Brain microvascular endothelial cell (primary cell): Measurements from ENCODE around the gene AIF1.

Experiments
- DNase-seq: peaks from one replicate; pipeline ENCODE4 v3.0.0-alpha.2; 2020
- H3K27ac ChIP-seq: fragments of 250-450 bp; sonication (Bioruptor Pico); 2 replicates; pipeline ENCODE4 v1.5.1; 2020; ENCODE audit warnings: mild to moderate bottlenecking, moderate library complexity
- H3K27me3 ChIP-seq: fragments of 250-450 bp; sonication (Bioruptor Pico); replicated peaks from 2 replicates; pipeline ENCODE4 v1.5.1; 2020; ENCODE audit warnings: mild to moderate bottlenecking
- H3K36me3 ChIP-seq: fragments of 250-450 bp; sonication (Bioruptor Pico); replicated peaks from 2 replicates; pipeline ENCODE4 v1.5.1; 2020; ENCODE audit warnings: mild to moderate bottlenecking
- H3K4me3 ChIP-seq: 2 replicates; pipeline ENCODE4 v1.5.1; 2011; ENCODE audit warnings: low read depth, mild to moderate bottlenecking, control low read depth, low read length, moderate library complexity
- in situ Hi-C: cut with HindIII; loops from 2 replicates; pipeline ENCODE4 v1.10.0; 2017; ENCODE audit warnings: low sequenced_read_pairs, low pct_ligation_motif_present
- TF ChIP-seq, protein P1 (sequence below): IDR thresholded peaks from 2 replicates; pipeline ENCODE4 v1.5.1; 2011; ENCODE audit warnings: low read depth, mild to moderate bottlenecking, moderate library complexity, low read length, control low read depth, inconsistent platforms; ENCODE audit errors: missing control alignments

The AIF1 gene

DNA sequence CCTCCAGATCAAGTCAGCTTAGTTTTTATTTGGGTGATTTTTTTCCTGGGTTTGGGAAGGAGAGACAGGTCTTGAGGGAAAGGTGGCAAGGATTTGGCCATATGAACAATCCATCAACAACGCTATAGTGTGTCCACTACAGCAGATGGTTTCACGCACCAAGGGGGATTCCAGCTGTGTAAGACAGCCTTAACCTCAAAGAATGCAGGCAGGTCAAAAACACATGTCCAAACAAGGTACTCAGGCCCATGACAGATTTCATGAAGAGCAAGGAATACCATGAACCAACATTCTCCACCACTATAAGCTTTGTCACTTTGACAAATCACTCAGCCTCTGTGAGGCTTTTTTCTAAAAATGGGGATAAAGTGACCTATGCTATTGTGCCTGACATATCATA lies 2.0 kb downstream of the AIF1 start:
- TF ChIP-seq, protein P1, sequence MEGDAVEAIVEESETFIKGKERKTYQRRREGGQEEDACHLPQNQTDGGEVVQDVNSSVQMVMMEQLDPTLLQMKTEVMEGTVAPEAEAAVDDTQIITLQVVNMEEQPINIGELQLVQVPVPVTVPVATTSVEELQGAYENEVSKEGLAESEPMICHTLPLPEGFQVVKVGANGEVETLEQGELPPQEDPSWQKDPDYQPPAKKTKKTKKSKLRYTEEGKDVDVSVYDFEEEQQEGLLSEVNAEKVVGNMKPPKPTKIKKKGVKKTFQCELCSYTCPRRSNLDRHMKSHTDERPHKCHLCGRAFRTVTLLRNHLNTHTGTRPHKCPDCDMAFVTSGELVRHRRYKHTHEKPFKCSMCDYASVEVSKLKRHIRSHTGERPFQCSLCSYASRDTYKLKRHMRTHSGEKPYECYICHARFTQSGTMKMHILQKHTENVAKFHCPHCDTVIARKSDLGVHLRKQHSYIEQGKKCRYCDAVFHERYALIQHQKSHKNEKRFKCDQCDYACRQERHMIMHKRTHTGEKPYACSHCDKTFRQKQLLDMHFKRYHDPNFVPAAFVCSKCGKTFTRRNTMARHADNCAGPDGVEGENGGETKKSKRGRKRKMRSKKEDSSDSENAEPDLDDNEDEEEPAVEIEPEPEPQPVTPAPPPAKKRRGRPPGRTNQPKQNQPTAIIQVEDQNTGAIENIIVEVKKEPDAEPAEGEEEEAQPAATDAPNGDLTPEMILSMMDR: no peak
- Histone ChIP-seq H3K4me3 (no peak overlapping the region), H3K27me3 (no peaks in the 10 kb centered on the region), H3K36me3 (no peaks in the 10 kb centered on the region), H3K27ac (no peak overlapping the region)
- in situ Hi-C loops: no loop called here
- DNase-seq: no peak

DNA sequence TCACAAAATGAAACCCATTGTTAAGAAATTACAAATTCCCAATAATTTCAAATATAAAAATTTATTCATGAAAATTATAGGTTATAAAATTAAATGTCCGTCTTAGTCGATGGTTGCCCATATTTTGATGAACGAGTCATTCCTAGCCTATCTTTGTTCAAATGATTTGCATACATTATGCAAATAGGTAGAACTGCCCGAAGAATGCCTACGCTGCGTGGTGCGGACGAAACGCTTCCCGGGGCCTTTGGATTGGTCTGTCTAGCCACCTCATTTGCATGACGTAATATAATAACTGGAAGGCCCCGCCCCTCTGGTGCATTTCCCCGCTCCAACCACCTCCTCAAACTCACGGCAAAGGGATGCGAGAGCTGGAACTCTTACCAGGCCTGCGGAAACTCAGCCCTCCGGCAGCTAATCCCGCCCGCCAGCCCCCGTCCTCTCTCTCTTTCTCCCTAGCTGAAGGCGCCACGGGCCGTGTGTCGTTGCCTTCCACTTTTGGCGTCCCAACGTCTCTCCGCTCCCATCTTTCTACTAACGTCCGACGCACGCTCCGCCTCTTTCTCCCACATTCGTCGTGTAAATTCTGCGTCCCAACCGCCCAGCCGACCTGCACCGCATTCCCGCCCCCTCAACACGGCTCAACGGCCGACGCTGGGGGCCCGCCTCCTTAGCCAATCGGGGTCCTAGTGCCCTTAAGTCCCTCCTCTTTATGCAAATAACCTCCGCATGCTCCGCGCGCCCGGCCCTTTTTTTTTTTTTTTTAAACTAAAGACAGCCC lies 5.0 kb downstream of the AIF1 start:
- Histone ChIP-seq H3K27ac (peak overlapping the region; percentile 92), H3K4me3 (peak overlapping the region; percentile 74), H3K36me3 (peaks cover 24% of the 10 kb centered on the region), H3K27me3 (no peaks in the 10 kb centered on the region)
- TF ChIP-seq, protein P1: no peak
- in situ Hi-C loops: no loop called here
- peak; percentile 98 for DNase-seq

DNA sequence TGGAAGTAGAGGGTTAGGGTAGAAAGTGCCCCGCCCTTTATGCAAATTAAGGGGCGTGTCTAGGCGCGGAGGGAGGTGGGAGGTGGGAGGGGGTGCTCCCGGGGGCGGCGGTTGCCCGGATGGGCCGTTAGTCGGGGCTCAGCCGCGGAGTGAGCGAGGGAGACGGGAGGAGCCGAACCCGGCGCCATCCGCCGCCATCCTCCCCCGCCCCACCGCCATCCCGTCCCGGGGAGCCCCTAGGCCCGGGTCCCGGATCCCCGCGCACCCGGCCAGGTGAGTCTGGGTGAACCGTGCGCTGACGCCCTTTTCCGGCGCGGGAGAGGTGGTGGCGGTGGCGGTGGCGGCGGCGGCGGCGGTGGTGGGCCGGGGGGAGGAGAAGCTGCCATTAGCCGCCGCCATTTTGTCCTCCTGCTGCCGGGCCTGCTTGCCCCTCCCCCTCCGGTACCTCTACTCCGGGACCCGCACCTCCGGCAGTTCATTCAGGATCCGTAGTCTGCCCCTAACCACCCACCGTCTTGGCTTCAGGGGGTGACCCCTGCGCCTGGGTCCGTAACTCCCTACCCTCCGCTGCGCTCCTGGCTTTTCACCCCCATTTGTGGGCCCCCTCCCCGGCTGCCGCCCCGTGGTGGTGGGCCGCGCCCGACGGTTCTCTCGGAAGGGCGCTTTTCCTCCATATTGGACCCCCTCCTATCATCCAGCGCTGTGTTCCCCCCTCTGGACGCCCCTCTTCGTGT lies 5.7 kb downstream of the AIF1 start, which contains the start of gene PRRC2A:
TSS of gene PRRC2A (plus strand) at position 130 of the 734 bp plus-strand sequence. CDS start 2,075 bp downstream, outside the sequence.
- no peaks in the 10 kb centered on the region for H3K27me3 ChIP-seq
- in situ Hi-C loops: no loop called here
- peak; percentile 46 for DNase-seq
- H3K27ac ChIP-seq: peak within 1 kb of the TSS; percentile 93
- H3K4me3 ChIP-seq: peak within 1 kb of the TSS; percentile 94
- H3K36me3 ChIP-seq: peaks cover 32% of the 10 kb centered on the region
- TF ChIP-seq, protein P1: no peak

DNA sequence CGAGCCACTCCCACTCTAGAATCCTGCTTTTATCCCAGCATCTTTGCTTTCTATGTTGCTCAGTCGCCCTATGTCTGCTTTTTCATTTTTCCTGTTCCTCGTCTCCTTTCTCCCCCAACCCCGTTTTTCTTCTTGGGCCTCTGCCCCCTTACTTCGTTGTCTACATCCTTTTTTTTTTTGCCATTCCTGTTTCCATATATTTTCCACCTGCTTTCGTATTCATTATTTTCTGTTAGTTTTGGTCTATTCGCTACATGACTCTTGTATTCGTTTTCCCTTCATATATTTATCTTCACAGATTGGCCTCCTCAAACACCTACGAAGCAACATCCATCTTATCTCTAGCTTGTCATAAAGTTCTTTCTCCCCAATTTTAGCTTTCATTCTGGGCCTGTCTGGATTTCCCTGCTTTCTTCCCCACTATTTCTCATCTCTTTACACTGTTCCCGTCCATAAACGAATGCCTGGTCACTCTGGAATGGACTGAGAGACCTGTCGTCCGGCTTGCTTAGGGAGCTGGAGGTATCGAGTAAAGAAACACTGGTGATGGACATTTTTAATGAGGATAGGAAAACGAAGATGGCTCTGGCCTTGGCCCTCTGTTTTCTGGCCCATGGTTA lies 6.4 kb downstream of the AIF1 start:
- peak overlapping the region; percentile 93 for H3K27ac ChIP-seq
- H3K27me3 ChIP-seq: no peaks in the 10 kb centered on the region
- TF ChIP-seq, protein P1: no peak
- no peak for DNase-seq
- peak overlapping the region; percentile 94 for H3K4me3 ChIP-seq
- H3K36me3 ChIP-seq: peaks cover 39% of the 10 kb centered on the region
- in situ Hi-C loops: no loop called here

DNA sequence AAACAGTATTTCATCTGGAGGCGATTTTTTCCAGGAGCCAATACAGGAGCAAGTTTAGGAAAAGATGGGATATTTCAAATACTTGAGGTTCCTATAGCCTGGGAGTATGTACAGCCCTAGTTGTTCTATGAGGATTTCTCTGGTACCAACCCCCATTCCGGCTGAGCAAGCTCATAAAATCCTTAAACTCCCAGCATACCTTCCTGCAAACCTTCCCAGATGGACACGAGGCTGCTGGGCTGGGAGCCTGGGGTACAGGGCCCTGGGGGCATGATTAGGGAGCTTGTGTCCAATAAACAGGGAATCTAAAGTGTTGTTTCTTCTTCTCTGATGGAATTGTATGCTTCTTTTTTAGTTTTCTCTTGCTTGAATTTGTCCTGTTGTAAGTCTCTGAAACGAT lies 7.0 kb downstream of the AIF1 start:
- in situ Hi-C loops: no loop called here
- DNase-seq: no peak
- peak overlapping the region; percentile 94 for H3K4me3 ChIP-seq
- peaks cover 44% of the 10 kb centered on the region for H3K36me3 ChIP-seq
- TF ChIP-seq, protein P1: no peak
- H3K27me3 ChIP-seq: no peaks in the 10 kb centered on the region
- H3K27ac ChIP-seq: peak overlapping the region; percentile 93
